ENCODE data around the gene EMP2.

DNA sequence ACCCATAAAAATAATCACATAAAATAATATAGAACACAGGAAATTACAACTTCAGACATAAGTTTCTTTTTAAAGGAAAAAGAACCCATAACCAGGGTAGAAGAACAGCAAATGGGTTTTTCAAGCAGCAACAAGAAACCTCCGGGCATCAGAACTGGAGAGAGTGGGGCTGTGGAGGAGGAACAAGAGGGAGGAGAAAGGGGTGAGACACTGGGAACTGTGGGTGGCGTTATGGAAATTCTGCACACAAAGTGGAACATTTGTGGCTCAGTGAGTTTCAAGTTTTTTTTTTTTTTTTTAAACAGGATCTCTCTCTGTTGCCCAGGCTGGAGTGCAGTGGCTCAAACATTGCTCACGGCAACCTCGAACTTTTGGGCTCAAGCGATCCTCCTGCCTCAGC, 22.6 kb downstream of the EMP2 start:
- TF ChIP-seq CTCF (conservative IDR thresholded peaks at IDR 0.05 in 1 of 2, IDR thresholded peaks at IDR 0.05 in 1 of 2; ENCODE audit: low read depth in 1 of 2, low read length in 2 of 2) = no peak
- TF ChIP-seq EZH2 (IDR thresholded peaks at IDR 0.05; ENCODE audit: low read length, missing control alignments) = no peak

Data from fibroblast of lung (primary cell).